Stimulated activated CD4-positive, alpha-beta T cell treated with anti-CD3 and anti-CD28 coated beads, Interleukin-1b, Interleukin-23, amount 100 ng/mL, for 48 hours (primary cell): ENCODE data around the gene ZNF652.
A peak's percentile ranks its signal among the peaks of the same experiment; 100 is the strongest.

Source experiments
- DNase-seq: peaks from one replicate; pipeline ENCODE4 v3.0.0-alpha.2; 2020

The ZNF652 gene

DNA sequence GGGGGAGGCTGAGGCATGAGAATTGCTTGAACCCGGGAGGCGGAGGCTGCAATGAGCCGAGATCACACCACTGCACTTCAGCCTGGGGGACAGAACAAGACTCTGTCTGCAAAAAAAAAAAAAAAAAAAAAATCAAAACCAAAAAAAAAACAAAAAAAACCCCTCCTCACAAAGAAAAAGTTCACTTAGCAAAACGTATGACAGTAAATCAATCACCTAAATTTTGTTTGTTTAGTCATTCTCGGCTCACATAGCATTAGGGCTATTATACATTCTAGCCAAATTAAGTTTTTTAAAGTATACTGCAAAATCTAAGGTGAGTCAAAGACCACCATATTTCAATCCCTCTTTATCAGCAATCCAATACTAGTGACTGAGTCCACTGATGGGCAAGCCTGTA is 5.7 kb downstream of the ZNF652 start:
- no peak for DNase-seq

DNA sequence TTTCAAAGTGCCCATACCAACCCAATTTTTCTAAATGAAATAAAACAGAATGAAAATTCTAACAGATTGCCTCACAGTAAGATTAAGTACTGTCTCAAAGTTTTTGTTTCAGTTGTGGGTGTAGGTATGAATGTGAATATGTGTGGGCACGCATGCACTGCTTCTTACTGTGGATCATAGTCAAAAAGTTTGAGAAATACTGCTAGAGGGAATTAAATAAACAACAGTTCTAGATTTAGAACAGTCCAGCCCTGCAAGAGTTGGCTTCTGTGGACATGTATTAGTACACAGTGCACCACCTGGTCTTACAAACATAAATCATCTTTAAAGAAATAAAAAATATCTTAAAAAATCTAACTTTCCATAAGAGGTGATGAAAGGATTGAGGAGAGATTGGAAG is 8.4 kb downstream of the ZNF652 start:
- no peak for DNase-seq

DNA sequence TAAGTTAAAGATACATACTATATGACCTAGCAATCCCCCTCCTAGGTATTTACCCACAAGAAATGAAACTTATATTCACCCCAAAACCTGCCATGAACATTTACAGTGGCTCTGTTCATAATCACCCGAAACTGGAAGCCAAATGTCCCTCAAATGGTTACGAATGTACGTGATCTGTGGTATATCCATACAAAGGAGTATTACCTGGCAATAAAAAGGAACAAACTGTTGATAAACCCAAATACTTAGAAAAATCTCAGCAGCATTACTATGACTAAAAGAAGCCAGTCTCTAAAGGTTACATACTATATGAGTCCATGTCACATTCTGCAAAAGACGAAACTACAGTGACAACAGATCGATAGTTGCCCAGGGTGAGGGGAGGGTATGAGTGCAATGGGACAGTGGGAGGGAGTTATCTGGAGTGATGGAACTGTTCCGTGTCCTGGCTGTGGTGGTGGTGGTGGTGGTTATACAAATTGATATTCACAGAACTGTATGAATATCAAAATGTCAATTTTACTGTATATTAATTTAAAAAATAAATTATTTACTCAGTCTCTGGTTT is 9.4 kb downstream of the ZNF652 start:
- DNase-seq, result no peak

DNA sequence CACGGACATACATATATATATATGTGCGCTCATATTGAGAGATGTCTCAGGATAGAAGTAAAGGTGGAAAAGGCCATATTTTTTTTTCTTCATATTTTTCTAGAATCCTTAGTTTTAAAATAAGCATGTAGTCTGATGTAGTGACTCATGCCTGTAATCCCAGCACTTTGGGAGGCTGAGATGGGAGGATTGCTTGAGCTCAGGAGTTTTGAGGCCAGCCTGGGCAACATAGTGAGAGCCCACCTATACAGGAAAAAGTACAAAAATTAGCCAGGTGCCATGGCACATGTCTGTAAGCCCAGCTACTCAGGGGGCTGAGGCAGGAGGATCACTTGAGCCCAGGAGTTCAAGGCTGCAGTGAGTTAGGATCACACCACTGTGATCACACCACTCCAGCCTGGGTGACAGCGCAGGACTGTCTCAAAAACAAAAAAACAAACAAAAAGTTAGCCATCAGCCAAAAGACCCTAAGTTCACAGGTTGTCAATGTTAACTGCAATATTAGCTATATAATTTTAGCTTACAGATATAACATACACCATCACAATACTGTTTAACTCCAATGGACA is 10.4 kb downstream of the ZNF652 start:
- DNase-seq, result no peak

DNA sequence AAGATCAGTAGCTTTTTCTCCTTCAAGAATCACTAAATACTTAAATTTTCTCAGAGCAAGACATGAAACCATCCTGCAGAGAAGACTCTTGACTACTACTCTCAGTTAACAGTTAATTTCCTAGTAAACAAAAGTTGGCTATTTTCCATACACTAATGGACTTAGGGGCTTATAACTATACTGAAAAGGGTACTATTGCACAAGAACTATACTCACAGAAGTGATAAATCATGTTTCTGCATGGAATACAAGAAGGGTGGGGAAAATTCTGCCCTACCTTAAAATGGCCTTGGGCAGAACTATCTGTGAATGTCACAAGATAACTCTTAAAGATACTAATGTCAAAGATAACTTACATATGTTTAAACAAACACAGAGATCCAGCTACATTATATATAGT is 12.5 kb downstream of the ZNF652 start:
- DNase-seq, result no peak

DNA sequence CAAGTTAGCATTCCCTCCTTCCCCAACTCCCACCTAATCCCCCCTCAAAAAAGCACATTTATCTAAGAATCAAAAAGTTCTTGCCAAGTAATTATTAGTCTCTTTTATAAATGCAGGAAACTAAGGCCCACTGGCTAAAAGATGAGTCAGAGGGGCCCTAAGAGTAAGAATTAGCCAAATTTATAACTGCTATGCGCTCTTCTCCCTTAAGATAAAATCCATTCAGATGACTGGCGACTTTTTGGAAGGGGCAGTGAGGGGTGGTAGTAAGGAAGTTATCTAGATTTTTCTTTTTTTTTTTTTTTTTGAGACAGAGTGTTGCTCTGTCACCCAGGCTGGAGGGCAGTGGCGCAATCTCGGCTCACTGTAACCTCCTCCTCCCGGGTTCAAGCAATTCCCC is 17.1 kb downstream of the ZNF652 start:
- no peak for DNase-seq

DNA sequence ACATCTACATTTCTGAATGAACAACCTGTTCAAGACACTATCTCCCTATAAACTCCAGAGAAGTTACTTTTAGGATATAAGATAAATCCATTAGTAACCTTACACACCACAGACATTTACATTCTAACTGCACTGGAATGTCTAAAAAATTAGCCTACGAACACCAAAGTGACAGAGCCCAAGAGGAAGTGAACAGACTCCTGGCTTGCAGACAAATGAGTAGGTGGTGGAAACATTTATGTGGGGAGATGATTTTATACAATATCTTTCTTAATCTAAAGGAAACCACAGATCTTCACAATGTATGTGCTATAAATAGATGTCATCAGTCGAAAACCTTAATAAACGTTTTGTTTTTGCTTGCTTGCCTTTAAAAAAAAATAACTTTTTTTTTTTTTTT is 18.8 kb downstream of the ZNF652 start:
- no peak for DNase-seq

DNA sequence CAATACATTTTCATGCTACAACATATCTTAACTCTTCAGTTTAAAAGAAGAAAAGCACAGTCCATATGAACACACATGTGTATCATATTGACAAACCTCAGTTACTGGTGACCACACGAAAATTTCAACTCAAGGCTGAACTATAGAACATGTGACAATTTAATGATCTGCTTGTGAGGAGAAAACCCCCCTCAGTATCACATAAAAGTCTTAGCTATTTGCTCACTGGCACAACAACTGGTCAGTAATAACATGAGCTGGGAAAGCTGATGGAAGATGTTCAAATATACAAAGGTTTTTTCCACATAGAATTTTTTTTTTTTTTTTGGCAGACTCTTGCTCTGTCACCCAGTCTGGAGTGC is 19.5 kb downstream of the ZNF652 start:
- DNase-seq, result no peak

DNA sequence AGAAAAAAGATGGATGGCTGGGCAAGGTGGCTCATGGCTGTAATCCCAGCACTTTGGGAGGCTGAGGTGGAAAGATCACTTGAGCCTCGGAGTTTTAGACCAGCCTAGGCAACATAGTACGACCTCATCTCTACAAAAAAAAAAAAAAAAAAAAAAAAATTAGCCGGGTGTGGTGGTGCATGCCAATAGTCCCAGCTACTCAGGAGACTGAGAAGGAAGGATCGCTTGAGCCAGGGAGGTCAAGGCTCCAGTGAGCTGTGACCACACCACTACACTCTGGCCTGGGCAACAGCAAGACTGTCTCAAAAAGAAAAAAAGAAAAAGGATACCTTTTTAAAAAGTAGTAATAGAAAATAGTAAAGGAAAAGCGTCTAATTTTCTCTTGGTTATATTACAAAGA is 20.7 kb downstream of the ZNF652 start:
- no peak for DNase-seq

DNA sequence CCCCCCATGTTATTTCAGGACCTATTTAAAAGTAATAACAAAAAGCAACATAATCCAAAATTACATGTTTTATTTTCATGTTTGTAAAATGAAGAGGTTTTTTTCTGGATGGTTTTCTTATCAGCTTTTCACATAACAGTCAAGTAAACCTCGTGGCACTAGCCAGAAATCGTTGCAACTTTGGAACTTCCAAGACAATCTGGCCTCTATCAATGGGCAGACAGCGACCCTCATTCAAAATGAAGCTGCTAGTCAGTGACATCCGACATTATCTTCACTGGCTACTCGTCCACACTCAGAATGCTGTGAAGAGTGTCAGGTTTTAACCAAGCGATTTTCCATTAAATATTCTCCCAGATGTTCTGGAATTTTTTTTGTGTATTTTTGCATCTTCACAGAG is 22.7 kb downstream of the ZNF652 start:
- no peak for DNase-seq

DNA sequence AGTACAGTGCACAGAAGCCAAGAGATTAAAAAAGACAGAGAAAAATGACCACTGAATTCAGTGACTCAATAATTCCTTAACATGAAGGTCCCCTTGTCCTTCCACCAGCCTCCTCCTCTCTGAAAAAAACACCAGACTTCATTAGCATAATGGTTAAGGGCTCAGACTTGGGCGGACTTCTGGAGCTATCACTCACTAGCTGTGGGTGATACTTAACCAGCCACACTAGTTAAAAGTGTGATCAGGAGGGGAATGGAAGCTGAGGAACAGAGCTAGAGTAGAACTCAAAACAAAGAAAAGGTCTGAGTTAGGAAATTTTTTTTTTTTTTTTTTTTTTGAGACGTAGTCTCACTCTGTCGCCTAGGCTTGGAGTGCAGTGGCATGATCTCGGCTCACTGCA is 23.2 kb downstream of the ZNF652 start:
- DNase-seq, result no peak

DNA sequence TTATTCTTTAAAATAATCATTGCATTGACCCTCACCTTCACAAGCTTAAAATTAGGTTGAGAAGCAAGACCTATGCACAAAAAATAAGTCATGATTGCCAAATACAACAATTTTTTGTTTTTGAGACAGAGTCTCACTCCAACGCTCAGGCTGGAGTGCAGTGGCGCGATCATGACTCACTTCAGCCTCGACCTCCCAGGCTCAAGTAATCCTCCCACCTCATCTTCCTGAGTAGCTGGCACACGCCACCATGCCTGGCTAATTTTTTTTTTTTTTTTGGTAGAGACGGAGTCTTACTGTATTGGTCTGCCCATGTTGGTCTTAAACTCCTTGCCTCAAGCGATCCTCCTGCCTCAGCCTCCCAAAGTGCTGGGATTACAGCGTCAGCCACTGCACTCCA is 24.2 kb downstream of the ZNF652 start:
- DNase-seq, result no peak

DNA sequence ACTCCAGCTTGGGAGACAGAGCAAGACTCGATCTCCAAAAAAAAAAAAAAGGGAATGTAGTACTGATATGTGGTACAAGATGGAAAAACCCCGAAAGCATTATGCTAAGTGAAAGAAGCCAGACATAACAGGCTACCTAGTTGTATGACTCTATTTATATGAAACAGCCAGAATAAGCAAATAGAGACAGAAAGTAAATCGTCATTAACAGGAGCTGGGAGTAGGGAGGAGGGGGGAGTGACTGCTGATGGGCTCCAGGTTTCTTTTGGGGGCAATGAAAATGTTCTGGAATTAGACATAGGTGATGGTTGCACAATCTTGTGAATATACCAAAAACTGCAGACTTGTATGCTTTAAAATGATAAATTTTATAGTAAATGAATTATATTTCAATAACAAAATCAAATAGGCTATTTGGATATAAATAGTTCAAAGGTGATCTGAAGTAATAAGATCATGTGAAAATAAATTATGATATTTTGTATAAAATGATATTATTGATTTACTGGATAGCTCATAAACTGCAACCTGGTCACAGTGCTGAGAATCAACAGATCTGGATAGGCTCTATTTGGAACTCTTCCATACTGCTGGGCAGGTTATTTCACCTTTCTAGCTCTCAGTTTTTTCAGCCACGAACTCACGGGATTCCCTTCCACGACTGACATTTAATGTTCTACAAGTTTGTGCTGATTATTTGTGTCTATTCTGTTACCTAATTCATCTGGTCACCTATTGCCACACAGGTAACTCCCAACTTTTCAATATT is 27.1 kb downstream of the ZNF652 start:
- no peak for DNase-seq

DNA sequence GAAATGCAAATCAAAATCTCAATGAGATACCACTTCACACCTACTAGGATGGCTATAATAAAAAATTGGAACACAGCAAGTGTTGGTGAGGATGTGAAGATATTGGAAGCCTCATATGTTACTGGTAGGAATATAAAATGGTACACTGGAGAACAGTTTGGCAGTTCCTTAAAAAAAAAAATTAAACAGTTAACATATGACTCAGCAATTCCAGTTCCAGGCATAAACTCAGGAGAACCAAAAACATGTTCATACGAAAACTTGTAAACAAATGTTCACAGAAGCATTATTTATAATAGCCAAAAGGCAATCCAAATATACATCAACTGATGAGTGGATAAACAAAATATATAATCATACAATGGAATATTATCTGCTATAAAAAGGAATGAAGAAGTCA is 28.2 kb downstream of the ZNF652 start:
- DNase-seq, result no peak

DNA sequence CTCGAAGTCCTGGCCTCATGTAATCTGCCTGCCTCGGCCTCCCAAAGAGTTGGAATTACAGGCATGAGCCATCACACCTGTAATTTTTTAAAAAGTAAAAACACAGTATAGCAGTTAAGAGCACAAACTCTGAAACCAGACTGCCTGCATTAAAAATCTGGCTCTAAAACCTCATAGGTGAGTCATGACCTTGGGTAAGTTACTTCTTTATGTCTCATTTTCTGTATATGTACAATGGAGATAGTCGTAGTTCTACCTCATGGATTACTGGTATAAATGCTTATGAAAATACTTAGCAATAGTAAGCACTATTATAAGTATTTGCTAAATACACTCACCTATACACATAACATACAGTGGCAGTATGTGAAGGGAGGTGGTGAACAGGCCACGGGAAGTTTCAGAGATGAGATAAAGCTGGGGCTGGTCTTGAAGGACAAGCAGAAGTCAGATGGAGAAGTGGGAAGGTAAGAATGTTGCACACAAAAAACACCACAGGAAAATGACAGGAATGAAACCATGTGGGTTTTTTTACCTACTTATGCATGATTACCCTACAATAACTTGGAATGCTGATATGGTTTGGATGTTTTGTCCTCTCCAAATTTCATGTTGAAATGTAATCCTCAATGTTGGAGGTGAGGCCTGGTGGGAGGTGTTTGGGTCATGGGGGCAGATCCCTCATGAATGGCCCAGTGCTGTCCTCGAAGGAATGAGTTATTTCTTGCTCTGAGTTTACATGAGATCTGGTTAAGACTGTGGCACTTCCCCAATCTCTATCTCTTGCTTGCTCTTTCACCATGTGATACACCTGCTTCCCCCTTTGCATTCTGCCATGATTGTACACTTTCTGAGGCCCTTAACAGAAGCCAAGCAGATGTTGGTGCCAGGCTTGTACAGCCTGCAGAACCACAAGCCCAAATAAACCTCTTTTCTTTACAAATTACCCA is 33.9 kb downstream of the ZNF652 start:
- no peak for DNase-seq

DNA sequence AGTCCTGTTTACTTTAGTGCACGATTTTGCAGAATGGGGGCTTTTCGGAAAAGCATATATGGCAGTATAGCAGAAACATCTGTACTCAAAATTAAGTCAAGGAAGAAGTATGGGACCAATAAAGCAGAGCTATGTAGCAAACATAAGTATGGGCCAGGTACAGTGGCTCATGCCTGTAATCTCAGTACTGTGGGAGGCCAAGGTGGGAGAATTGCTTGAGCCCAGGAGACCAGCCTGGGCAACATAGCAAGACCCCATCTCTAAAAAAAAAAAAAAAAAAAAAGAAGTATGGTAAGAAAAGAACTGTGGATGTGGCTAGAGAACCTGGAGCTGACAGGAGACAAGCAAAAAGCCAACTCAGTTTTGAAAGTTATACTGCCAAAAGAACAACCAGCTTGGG is 36.1 kb downstream of the ZNF652 start:
- DNase-seq, result no peak

DNA sequence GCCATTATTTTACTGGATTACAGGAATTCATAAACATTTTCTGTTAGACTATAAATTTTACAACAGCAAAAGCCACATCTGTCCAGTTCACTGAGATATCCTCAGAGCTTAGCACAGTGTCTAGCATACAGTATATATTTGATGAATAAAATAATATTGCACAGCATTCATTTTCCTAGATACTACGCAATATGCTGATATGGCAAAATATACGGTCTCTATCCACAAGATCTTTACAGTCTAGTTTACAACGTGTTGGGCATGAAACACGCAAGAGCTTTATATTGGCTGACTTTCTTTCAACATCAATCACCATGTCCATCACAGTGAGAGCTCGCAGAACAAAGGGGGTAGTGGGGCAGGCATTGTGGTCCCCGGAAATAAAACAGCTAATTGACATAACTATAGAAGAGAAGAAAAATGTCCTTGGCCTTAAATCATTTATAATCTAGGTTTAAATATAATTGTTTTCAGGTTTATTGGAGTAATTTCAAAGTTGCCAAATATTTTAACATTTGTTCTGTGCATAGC is 43.5 kb downstream of the ZNF652 start:
- DNase-seq, result no peak

DNA sequence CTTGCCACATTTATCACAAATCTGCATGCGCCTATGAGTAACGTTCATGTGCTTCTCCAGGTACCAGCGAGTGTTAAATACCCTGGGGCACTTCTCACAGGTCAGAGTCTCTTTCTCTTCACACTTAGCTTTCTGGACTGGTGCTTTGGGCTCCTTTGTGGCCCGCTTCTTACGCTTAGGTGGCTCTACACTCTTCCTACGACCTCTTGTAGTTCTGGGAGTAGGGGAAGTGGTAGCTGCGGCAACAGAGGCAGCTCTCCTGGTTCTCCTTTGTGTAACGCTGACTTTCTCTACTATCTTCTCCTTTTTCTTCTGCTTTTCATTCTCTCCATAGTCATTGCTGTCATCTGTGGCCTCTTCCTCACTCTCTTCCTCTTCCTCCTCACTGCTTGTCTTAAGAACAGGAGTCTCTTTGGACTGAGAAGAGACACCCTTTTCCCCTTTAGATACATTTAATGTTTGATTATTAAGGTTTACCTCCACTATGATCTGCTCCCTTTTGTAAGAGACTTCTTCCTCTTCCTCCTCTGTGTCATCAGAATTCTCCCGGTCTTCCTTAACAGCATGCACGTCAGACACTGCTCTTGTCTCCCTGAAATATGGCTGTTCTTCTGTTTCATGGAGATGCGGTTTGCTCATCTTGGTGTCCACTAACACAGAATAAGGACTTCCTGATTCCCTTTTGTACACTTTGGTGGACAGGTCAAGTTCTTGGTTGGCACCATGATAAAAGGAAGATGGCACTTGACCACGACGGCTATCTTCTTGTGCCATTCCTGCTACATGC is 45.0 kb downstream of the ZNF652 start:
- DNase-seq, result no peak

DNA sequence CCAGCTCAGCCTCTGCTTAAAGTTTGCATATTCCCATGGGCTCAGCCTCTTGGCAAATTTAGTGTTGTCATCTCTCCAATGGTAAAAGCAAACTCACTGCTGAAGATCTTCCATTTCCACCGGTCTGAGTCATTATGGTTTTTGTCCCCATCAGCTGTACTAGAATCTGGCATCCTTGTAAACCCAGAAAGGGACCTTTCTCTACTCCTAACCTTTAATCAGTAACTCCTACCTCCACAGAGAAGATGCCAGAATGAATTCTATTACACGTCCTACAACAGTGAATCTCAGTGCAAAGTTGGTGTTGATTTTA is 45.8 kb downstream of the ZNF652 start:
- DNase-seq, result no peak

DNA sequence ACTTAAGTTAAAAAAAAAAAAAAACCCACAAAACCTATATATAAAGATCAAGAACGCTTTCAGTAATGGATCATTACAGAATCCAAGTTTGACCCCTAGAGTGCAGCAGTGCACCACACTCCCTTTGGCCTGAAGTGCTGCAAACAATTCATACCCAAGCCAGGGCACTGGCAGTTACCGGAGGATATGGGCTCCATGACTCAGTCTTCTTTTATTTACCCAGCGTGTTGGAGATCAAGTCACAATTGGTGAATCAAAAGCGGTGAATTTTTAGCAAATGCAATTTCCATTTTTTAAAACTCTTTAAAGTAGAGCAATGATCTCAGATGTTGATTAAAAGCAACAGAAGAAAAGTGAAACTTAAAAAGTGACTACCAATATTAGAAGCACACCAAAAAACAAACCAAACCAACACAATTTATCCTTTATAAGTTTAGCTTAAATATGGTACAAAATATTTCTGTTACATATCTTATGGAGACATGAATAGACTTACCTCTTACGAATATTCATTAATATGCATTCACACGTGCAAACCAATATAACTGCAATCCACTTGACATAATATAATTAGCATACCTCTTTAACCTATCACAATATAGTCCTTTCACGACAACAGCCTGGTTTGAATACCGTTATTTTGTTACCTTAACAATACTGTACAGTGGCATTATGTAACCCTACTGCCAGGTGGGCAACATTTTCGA is 46.3 kb downstream of the ZNF652 start:
- DNase-seq, result peak; percentile 82

DNA sequence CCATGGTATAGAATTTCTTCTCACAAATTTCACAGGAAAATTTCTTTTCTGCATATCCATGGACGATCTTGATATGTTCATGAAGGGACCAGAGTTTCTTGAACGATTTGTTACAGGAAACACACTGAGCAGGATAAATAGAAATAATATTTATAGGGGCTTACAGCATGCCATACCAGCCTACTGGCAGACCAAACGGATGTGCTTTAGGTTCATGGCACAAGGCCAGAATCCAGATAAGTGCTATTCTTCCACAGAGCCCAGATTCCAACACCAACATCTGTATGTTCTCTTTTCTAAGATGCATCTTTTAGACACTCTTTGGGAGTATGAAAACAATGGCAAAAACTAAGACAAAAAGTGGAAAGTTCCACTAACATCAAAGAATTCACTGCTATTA is 49.3 kb downstream of the ZNF652 start:
- DNase-seq, result no peak

DNA sequence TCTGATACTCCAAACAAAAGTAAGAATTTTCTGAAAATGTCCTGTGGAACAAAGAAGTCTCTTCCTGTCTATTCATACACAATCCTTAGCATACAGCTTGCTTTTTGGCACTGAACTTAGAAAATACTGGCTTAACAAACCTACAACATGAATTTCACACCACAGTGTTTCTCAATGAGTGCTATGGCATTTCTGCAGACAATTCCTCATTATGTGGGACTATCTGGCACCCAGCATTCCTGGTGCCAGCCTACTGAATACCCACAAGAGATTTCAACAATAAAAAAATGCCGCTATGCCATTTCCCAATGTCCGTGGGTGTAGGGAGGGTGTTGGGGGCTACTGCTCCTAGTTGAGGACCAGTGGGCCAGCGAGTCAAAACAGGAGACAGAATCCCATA is 62.1 kb downstream of the ZNF652 start:
- no peak for DNase-seq
